Measurements from ENCODE around the gene FARP1. TPM values are rescaled to one million over a fixed set of nuclear protein-coding genes. Genes with fewer than 3 reads are reported as not detected.

FARP1 gene
- total and polyA plus RNA-seq, 2 of the 13 experiments (the other 11 are each of a cell fraction or from before 2014, with no cell fraction given), result 70.6 to 126 TPM

- peak; percentile 60; the same call in 1 of the 2 replicates for TF ChIP-seq MAZ (IDR thresholded peaks at IDR 0.05; ENCODE audit: borderline replicate concordance, low read depth, low read length)
- TF ChIP-seq MAZ (CRISPR knock-in tag; IDR thresholded peaks at IDR 0.05; ENCODE audit: low read depth), result peak; percentile 90
- TF ChIP-seq ZNF674 (CRISPR knock-in tag; IDR thresholded peaks at IDR 0.05; ENCODE audit: low read depth), result 0 out of 2 replicates have a peak, but pooled peaks have one; percentile 91
- TF ChIP-seq FOSL2 (CRISPR knock-in tag; IDR thresholded peaks at IDR 0.05), result no peak
- TF ChIP-seq ZC3H4 (CRISPR knock-in tag; IDR thresholded peaks at IDR 0.05; ENCODE audit: borderline replicate concordance), result peak; percentile 61; the same call in 1 of the 2 replicates
- TF ChIP-seq RXRB (CRISPR knock-in tag; IDR thresholded peaks at IDR 0.05; ENCODE audit: borderline replicate concordance), result peak; percentile 44; the same call in 1 of the 2 replicates
- TF ChIP-seq ZNF747 (CRISPR knock-in tag; IDR thresholded peaks at IDR 0.05; ENCODE audit: borderline replicate concordance), result no peak
- TF ChIP-seq ZNF784 (CRISPR knock-in tag; IDR thresholded peaks at IDR 0.05; ENCODE audit: borderline replicate concordance), result no peak; the same call in 1 of the 2 replicates
- TF ChIP-seq THRA (CRISPR knock-in tag; IDR thresholded peaks at IDR 0.05; ENCODE audit: borderline replicate concordance), result no peak
- TF ChIP-seq MAX (IDR thresholded peaks at IDR 0.05), result peak; percentile 68
- TF ChIP-seq TRAFD1 (CRISPR knock-in tag; IDR thresholded peaks at IDR 0.05; ENCODE audit: borderline replicate concordance), result no peak
- TF ChIP-seq ZNF790 (CRISPR knock-in tag; IDR thresholded peaks at IDR 0.05; ENCODE audit: borderline replicate concordance), result peak; percentile 56; the same call in 1 of the 2 replicates
- no peak for TF ChIP-seq ZFP41 (CRISPR knock-in tag; IDR thresholded peaks at IDR 0.05; ENCODE audit: borderline replicate concordance)
- TF ChIP-seq ZNF256 (CRISPR knock-in tag; conservative IDR thresholded peaks at IDR 0.05), result no peak
- TF ChIP-seq ZBTB46 (CRISPR knock-in tag; IDR thresholded peaks at IDR 0.05; ENCODE audit: borderline replicate concordance), result peak; percentile 95; the same call in 1 of the 2 replicates
- TF ChIP-seq ETV6 (CRISPR knock-in tag; conservative IDR thresholded peaks at IDR 0.05), result no peak
- 0 out of 2 replicates have a peak, but pooled peaks have one; percentile 76 for TF ChIP-seq NCOA1 (CRISPR knock-in tag; IDR thresholded peaks at IDR 0.05)
Observed at GRCh38 chr13:98142380-98143156, at the start of gene FARP1 (continued).

All from HepG2 (cell line).